HG02678 (cell line): ENCODE measurements around the gene MYORG.
"Not testable (repeated sequence)": the region's sequence is repeated elsewhere in the genome, so short reads cannot be mapped to it uniquely, and the experiment has no call there.

Experiments
- ATAC-seq: cut with Tn5 transposase; IDR thresholded peaks from one replicate; pipeline ENCODE4 v1.9.1; 2021; ENCODE audit warnings: mild to moderate bottlenecking, moderate library complexity; ENCODE audit not compliant: unreplicated experiment

The MYORG gene

GRCh38 chr9:34370335-34370969 lies 6.2 kb downstream of the MYORG start:
- no peak for ATAC-seq

GRCh38 chr9:34369636-34370035 lies 7.1 kb downstream of the MYORG start:
- ATAC-seq, result no peak

GRCh38 chr9:34368796-34369195 lies 7.9 kb downstream of the MYORG start:
- not testable (repeated sequence) for ATAC-seq

GRCh38 chr9:34367751-34368410 lies 8.8 kb downstream of the MYORG start:
- ATAC-seq, result not testable (repeated sequence)

- ATAC-seq, result no peak
Observed at GRCh38 chr9:34366365-34366764, 10.3 kb downstream of the MYORG start.

DNA sequence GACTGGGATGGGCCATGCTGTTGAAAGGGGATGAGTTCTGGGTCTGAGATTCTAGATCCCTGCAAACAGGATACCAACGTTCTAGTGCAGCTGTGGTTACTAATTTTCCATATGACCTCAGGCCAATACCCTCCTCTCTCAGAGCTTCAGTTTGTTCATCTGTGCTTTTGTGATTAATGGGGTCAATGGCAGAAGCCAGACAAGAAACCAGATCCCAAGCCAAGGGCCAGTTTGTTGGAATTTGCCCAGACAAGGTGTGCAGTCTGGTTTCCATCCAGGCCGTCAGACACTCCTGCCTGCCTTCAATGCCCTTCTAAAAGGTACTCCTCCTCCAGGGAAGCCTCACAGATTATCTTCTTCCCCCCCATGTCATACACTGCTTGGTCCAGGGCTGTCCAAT lies 11.4 kb downstream of the MYORG start:
- no peak for ATAC-seq

GRCh38 chr9:34363619-34364351 lies 12.9 kb downstream of the MYORG start:
- no peak for ATAC-seq

DNA sequence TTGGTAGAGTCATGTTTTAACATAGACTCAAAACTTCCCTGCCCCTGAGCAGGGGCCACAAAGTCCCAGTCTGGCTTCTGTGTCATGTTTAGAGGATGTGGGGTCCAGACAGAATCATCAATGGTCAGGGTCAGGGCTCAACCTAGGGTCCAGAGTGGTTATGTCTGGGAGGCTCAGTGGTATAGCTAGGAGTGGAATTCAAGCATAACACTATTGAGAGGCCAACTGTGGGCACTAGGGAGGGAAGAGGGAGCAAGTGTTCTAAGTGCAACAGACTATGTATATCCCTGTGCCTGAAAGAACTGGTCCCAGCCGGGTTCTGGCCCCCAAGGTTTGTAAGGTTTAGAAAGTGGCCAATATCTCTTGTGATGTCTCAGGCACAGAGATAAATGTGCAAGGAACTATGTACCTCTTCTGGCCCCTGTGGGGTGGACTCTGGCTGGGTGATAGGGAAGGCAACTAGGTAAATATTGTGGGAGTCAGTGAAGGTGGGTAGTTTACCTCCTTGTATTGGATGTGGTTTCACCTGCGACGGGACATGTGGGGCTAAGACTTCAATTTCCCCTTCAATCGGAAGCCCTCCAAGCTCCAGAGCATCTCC lies 14.0 kb downstream of the MYORG start:
- no peak for ATAC-seq

DNA sequence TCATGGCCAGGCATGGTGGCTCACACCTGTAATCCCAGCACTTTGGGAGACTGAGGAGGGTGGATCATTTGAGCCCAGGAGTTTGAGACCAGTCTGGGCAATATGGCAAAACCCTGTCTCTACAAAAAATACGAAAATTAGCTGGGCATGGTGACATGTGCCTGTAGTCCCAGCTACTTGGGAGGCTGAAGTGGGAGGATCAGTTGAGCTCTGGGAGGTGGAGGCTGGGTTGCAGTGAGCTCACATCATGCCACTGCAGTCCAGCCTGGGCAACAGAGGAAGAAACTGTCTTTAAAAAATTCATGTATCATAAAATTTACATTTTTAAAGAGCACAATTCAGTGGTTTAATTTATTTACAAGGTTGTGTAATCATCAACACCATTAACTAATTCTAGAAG lies 23.7 kb downstream of the MYORG start:
- not testable (repeated sequence) for ATAC-seq

GRCh38 chr9:34352122-34352652 lies 24.5 kb downstream of the MYORG start:
- ATAC-seq, result not testable (repeated sequence)

DNA sequence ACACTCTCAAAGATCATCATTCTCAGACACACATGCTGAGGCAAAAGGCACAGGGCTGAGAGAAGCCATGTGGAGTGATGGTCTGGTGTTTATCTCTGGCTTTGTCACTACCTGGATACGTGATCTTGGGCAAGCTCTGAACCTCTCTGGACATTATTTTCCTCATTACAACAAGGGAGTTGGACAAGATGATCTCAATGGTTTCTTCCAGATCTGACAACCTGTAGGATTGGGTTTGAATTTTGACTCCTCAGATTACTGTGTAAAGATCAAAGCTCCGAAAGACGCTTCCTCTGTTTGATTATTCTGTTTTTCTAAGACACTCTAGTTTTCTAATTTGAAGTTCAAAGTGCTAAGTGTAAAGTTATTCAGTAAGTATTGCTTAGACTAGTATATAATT lies 27.4 kb downstream of the MYORG start:
- no peak for ATAC-seq

- ATAC-seq, result no peak
Observed at GRCh38 chr9:34347800-34348158, 28.9 kb downstream of the MYORG start.

DNA sequence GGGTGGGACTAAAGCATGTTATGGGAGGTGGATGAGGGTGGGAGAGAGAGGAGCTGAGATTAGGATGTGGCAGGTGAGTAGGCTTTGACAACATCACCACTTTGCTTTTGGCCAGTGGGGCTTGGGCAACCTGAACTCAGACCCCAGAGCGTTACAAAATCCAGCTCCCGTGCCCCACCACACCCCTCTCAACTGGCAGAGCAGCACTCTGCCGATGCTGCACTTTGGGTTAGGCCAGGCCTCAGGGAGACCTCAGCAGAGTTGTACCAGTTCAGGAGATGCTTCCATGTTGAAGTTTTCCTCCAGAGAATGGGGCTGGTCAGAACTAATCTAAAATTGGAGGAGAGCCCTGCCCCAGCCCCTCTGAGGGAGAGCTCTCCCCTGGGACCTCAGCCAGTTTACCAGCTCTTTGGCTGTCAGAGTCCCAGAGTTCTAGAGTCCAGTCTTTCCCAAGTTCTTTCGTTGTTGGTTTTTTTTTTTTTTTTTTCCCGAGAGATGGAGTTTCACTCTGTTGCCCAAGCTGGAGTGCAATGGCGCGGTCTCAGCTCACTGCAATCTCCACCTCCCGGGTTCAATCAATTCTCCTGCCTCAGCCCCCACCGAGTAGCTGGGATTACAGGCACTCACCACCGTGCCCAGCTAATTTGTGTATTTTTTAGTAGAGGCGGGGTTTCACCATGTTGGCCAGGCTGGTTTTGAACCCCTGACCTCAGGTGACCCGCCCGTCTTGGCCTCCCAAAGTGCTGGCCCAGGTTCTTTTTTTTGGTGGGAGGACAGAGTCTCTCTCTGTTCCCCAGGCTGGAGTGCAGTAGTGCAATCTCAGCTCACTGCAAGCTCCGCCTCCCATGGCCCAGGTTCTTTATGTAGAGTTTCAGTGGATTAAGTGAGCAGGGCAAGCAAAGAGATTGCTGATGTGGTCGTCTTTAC lies 29.6 kb downstream of the MYORG start:
- no peak for ATAC-seq

- ATAC-seq, result no peak
Observed at GRCh38 chr9:34343605-34344004, 33.1 kb downstream of the MYORG start.

DNA sequence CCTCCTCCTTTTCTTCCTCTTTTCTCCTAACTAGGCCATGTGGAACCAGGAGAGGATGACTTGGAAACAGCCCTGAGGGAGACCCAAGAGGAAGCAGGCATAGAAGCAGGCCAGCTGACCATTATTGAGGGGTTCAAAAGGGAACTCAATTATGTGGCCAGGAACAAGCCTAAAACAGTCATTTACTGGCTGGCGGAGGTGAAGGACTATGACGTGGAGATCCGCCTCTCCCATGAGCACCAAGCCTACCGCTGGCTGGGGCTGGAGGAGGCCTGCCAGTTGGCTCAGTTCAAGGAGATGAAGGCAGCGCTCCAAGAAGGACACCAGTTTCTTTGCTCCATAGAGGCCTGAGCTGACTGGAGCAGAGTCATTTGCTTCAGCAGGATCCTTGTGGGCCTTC lies 33.6 kb downstream of the MYORG start:
- ATAC-seq, result no peak

GRCh38 chr9:34341659-34342295 lies 34.9 kb downstream of the MYORG start:
- no peak for ATAC-seq

DNA sequence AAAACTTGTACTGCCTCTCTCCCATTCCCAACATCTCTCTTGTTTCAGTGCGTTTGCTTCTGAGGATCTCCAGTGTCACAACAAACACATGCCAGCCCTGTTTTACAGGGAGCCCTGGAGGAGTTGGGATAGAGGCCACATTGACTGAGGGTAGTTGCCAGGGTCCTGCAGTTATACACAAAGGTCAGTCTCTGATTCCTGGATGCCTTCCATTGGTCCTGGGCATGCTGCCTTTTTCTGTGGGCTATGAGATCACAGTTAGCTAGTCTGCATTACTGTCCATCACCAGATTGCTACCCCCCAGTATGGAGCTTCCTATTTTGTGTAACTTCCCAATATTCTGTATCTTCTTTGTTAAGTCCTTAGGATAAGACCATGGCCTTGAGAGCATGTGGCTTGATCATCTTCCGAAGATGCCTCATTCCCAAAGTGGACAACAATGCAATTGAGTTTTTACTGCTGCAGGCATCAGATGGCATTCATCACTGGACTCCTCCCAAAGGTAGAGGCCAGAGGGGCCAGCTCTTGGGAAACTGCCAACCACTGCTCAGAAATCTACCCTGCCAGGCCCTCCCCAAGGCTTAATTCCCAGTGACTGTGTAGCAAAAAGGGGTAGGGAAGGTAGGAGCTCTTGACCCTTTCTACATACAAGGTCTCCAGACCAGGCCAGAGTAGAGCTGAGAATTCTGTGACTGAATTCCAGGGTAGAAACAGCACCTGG lies 37.9 kb downstream of the MYORG start:
- no peak for ATAC-seq

DNA sequence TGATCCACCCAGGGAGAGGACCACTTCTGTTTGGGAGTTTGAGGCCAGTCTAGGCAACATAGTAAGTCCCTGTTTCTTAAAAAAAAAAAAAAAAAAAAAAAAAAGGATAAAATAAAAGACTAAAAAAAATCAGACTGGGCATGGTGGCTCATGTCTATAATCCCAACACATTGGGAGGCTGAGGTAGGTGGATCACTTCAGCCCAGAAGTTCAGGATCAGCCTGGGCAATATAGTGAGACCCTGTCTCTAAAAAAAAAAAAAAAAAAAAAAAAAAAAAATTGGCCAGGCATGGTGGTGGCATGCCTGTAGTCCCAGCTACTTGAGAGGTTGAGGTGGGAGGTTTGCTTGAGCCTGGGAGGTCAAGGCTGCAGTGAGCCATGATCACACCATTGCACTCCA lies 38.6 kb downstream of the MYORG start:
- not testable (repeated sequence) for ATAC-seq

DNA sequence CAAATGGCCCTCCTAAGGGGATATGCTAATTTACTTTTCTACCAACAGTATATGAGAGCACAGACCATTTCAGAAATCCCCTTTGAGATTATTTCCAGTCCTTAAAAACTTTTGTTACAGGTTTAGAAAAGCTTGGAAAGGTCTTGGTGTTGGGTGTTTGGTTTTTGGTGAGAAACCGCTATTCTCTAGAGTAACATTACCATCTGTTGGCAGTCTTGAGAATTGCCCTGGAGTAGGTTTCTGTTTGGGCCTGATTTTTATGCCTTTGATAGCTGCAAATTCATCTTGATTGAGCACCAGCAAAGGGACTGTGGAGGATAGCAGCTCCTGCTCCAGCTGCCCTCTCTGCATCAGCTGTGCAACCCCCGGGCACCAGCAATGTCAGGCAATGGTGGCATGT lies 39.3 kb downstream of the MYORG start:
- ATAC-seq, result no peak
